Measurements from ENCODE around the gene SLC37A2.

SLC37A2 gene

DNA sequence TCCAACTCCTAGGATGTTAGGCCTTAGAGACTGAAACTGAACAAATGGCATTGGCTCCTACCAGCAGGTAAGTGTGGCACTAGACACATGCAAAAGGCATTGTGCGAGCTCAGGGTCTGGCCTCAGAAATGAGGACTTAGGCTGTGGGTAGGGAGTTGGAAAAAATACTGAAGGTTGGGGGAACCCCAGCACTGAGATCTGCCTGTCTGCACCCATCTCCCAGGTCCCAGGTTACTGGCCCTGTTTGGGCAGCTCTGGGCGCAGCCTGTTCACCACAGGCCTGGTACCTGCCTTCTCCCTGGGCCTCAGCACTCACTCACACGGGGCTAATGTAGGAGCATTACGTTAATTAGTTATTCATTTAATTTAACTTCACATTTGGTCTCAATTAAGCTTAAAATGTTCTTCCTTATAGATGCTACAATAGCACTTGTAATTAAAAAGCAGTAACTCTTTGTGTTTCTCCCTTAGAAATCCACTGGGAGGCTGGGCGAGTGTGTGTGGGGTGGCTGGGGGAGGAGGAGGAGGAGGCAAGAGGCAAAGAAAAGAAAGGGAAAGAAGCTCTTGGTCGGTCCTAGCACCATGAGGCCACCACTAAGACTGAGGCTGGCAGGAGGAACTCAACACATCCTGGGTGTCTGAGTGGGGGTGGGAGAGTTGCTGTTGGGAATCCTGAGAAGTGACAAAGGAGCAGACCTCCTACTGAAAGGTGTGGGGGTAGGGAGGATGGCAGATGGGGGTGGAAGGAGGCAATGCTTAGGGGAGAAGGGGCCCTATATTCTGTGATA lies 29.0 kb downstream of the SLC37A2 start:
- TF ChIP-seq, protein P1, sequence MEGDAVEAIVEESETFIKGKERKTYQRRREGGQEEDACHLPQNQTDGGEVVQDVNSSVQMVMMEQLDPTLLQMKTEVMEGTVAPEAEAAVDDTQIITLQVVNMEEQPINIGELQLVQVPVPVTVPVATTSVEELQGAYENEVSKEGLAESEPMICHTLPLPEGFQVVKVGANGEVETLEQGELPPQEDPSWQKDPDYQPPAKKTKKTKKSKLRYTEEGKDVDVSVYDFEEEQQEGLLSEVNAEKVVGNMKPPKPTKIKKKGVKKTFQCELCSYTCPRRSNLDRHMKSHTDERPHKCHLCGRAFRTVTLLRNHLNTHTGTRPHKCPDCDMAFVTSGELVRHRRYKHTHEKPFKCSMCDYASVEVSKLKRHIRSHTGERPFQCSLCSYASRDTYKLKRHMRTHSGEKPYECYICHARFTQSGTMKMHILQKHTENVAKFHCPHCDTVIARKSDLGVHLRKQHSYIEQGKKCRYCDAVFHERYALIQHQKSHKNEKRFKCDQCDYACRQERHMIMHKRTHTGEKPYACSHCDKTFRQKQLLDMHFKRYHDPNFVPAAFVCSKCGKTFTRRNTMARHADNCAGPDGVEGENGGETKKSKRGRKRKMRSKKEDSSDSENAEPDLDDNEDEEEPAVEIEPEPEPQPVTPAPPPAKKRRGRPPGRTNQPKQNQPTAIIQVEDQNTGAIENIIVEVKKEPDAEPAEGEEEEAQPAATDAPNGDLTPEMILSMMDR (IDR thresholded peaks at IDR 0.05; ENCODE audit: extremely low read depth, missing control alignments) = no peak
- DNase-seq (ENCODE audit: low spot score) = no peak

DNA sequence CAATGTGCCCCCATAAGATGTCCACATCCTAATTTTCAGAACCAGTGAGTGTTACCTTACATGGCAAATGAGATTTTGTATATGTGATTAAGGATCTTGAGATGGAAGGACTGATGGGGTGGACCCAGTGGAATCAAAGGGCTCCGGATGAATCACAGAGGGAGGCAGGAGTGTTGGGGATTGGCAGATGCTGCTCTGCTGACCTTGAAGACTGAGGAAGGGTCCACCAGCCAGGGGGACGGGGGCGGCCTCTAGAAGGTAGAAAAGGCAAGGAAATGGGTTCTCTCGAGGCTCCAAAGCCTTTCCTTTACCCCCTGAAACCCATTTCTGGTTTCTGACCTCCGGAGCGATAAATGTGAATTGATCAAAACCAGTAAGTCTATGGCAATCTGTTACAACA lies 29.6 kb downstream of the SLC37A2 start:
- DNase-seq (ENCODE audit: low spot score) = no peak
- TF ChIP-seq, protein P1 (IDR thresholded peaks at IDR 0.05; ENCODE audit: extremely low read depth, missing control alignments) = no peak

DNA sequence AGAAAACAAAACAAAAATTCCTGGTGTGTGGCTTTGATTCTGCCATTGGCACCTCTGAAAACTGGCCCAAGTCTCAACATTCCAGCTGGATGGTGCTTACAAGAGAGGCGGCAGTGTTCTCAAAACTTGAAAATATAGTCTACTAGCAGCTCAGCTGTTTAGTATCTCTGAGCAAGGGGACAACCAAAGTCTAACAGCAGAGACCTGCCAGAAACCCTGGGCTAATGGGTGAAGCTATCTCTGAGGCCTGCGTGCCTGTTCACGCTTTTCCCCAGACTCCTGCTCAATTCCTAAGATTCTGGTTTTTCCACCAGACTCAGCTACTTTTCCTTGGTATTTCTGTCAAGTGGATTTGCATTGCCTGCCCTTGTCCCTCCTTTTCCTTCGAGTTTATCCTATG lies 30.4 kb downstream of the SLC37A2 start:
- DNase-seq (ENCODE audit: low spot score) = no peak
- TF ChIP-seq, protein P1 (IDR thresholded peaks at IDR 0.05; ENCODE audit: extremely low read depth, missing control alignments) = no peak

DNA sequence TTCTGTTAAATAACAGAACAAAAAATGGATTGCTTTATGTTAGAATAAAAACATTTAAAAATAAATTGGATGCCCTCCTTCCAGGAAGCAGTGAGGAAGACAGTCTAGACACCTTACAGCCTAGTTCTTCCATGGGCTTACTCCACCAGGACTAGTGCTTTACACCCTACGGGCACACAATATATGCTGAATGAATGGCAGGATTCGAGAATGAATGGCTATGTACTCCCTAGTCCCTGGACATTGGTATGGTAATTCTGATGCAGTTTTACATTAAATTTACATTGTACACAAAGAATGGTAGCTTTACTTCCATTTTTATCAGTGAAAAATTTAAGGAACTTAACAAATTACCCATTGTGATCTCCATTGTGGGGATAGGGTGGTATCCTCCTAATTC lies 31.6 kb downstream of the SLC37A2 start:
- TF ChIP-seq, protein P1 (IDR thresholded peaks at IDR 0.05; ENCODE audit: extremely low read depth, missing control alignments) = no peak
- no peak for DNase-seq (ENCODE audit: low spot score)

DNA sequence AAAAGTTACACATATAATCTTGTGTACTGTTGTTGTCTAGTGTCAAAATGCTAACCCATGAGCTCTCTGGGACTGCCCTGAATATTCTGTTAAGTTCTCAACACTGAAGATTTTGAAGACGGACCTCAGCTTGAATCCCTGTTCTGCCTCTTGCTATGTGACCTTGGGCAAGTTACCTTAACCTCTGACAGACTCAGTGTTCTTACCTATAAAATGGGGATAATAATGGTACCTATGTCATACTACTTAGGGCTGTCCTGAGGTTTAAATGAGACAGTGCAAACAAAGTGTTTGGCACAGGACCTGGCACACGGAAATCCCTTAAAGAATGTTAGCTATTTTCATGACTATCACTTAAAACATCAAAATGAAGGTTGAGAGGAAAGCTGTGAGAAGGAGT lies 37.0 kb downstream of the SLC37A2 start:
- DNase-seq (ENCODE audit: low spot score) = no peak
- TF ChIP-seq, protein P1 (IDR thresholded peaks at IDR 0.05; ENCODE audit: extremely low read depth, missing control alignments) = no peak

DNA sequence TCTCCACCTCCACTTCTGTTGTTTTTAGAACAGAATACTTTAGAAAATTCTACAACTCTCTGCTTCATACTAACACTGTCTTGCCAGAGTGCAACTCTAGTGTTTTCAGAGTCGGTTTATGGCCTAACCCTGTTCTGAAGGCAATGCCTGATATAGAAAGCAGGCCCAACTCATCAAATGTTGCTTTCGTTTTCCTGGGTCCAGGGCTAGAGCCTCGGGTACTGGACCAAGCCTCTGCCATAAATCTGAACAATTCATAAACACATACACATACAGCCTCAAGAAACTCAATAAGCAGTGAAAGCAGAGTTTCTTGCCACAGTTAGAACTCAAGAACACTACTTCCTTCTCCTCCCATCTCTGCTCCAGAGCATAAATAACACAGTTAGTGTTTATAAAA lies 38.5 kb downstream of the SLC37A2 start:
- TF ChIP-seq, protein P1 (IDR thresholded peaks at IDR 0.05; ENCODE audit: extremely low read depth, missing control alignments) = no peak

DNA sequence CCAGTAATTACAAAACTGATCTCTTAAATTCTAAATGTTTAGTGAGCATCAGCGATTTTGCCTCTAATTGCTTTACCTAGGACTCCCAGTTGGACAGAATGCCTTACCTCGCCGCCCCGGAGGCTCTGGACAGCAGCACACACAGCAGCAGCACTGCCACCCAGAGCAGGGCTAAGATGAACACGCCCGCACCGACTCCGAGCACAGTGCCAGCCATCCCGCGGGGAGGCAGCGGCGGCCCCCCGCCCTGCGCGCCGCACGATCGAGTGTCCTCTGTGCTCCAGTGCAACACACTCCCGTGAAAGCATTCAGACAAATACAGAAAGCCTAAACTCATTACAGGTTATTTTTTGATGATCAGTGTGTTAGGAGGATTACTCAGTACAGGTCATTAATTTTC lies 38.9 kb downstream of the SLC37A2 start:
- TF ChIP-seq, protein P1 (IDR thresholded peaks at IDR 0.05; ENCODE audit: extremely low read depth, missing control alignments) = no peak

More for the DNA sequence above, 38.5 kb downstream of the SLC37A2 start:
- DNase-seq (ENCODE audit: low spot score) = no peak

More for the DNA sequence above, 38.9 kb downstream of the SLC37A2 start:
- no peak for DNase-seq (ENCODE audit: low spot score)

Measured in GM20000 (cell line).